ENCODE results near the gene IDH3A. TPM values are rescaled to one million over a fixed set of nuclear protein-coding genes. Genes with fewer than 3 reads are reported as not detected.

IDH3A gene
- total RNA-seq, 1 experiment from 2014 or later, result 106 TPM

DNA sequence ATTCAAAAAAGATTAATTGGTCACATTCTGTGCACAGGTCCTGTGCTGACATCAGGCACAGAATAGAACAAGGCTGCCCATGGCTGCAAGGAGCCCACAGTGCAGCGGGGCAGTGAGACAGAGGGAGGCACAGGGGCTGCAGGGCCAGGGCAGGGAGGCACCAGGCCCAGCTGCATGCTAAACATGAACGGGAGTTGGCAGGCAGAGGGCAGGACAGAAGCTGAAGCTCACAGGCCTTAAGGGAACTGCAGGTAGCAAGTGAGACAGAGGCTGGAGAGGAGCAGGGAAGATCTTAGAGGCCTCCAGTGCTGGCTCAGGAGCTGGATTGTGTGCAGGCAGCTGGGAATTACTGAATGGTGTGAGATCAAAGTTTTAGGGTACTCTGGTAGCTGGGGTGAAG, 26.2 kb downstream of the IDH3A start:
- Mint-ChIP-seq H3K27me3 (ENCODE audit: insufficient read depth, unreplicated experiment) (no peaks in the 10 kb centered on the region), H3K9me3 (ENCODE audit: unreplicated experiment) (no peaks in the 10 kb centered on the region), H3K4me1 (ENCODE audit: insufficient read depth, unreplicated experiment) (no peaks in the 10 kb centered on the region), H3K27ac (ENCODE audit: low read depth, unreplicated experiment) (no peak overlapping the region), H3K36me3 (ENCODE audit: insufficient read depth, unreplicated experiment) (peaks cover 24% of the 10 kb centered on the region), H3K4me3 (ENCODE audit: unreplicated experiment) (no peak overlapping the region)
- intact Hi-C loops (cut with micrococcal nuclease), result loop anchor here (5.0 kb wide), 1 partner anchor 43 kb away; the partner anchor contains the start of gene CIB2
- BruUV-seq (replicated peaks), result no TSS peak
- DNase-seq (ENCODE audit: unreplicated experiment), result no peak
- ChIA-PET POLR2A (interaction anchor here (0.7 kb wide), 1 partner anchor 67 kb away, joined by 3 read pairs; no protein-coding TSS in a partner anchor), CTCF (interaction anchor here (0.9 to 3.9 kb wide), 6 partner anchors 10 to 215 kb away, joined by 3 to 110 read pairs (median 4); partner anchors contain the start of gene ACSBG1)
- TF ChIP-seq, protein P1, sequence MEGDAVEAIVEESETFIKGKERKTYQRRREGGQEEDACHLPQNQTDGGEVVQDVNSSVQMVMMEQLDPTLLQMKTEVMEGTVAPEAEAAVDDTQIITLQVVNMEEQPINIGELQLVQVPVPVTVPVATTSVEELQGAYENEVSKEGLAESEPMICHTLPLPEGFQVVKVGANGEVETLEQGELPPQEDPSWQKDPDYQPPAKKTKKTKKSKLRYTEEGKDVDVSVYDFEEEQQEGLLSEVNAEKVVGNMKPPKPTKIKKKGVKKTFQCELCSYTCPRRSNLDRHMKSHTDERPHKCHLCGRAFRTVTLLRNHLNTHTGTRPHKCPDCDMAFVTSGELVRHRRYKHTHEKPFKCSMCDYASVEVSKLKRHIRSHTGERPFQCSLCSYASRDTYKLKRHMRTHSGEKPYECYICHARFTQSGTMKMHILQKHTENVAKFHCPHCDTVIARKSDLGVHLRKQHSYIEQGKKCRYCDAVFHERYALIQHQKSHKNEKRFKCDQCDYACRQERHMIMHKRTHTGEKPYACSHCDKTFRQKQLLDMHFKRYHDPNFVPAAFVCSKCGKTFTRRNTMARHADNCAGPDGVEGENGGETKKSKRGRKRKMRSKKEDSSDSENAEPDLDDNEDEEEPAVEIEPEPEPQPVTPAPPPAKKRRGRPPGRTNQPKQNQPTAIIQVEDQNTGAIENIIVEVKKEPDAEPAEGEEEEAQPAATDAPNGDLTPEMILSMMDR (IDR thresholded peaks at IDR 0.05; ENCODE audit: unreplicated experiment), result no peak

DNA sequence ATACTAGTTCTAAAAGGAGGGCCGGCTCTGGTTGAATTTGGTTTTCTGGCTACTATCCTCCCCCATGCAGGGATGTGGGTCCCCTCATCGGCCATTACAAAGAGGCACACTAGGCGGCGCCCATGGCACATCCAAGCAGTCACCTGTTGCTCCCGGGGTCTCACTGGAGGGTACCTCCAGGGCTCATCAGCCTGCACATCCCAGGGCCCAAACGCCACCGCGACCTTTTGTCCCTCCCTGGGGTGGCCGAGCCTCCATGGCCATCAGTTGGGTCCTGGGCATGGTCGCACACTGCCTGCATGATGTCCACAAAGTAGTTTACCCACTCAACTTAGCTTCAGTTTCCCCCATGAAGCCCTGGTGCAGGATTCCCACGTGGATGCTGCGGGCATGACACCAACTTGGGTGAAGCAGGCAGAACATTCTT, 28.3 kb downstream of the IDH3A start:
- Mint-ChIP-seq H3K36me3 (ENCODE audit: insufficient read depth, unreplicated experiment) (peaks cover 8% of the 10 kb centered on the region), H3K27ac (ENCODE audit: low read depth, unreplicated experiment) (no peak overlapping the region), H3K4me3 (ENCODE audit: unreplicated experiment) (no peak overlapping the region), H3K27me3 (ENCODE audit: insufficient read depth, unreplicated experiment) (no peaks in the 10 kb centered on the region), H3K9me3 (ENCODE audit: unreplicated experiment) (no peaks in the 10 kb centered on the region), H3K4me1 (ENCODE audit: insufficient read depth, unreplicated experiment) (no peaks in the 10 kb centered on the region)
- POLR2A ChIA-PET, result interaction anchor here (1.1 kb wide), 2 partner anchors 11 to 63 kb away, joined by 5 read pairs; no protein-coding TSS in a partner anchor
- DNase-seq (ENCODE audit: unreplicated experiment), result peak; percentile 52
- CTCF ChIA-PET, result interaction anchor here (0.7 to 3.9 kb wide), 33 partner anchors 9 to 262 kb away, joined by 3 to 110 read pairs (median 4); no protein-coding TSS in a partner anchor
- intact Hi-C loops (cut with micrococcal nuclease), result loop anchor here (1.0 to 5.0 kb wide), 2 partner anchors 45 to 64 kb away; partner anchors contain the start of gene CIB2
- no TSS peak for BruUV-seq (replicated peaks)
- TF ChIP-seq, protein P1 (IDR thresholded peaks at IDR 0.05; ENCODE audit: unreplicated experiment), result peak; percentile 73

DNA sequence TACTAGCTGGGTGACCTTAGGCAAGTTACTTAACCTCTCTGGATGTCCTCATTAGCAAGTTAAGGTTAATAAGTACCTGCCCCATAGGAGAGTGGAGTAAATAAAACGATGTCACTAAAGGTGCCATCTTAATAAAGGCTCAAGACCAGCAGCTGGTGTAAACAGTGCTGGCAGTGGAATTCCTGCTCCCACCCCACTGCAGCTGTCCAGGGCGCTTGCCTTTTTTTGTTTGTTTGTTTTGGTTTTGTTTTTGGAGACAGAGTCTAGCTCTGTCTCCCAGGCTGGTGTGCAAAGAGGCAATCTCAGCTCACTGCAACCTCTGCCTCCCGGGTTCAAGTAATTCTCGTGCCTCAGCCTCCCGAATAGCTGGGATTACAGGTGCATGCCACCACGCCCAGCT, 28.9 kb downstream of the IDH3A start:
- DNase-seq (ENCODE audit: unreplicated experiment), result no peak
- POLR2A ChIA-PET, result interaction anchor here (1.1 kb wide), 2 partner anchors 11 to 63 kb away, joined by 5 read pairs; no protein-coding TSS in a partner anchor
- H3K9me3 Mint-ChIP-seq (ENCODE audit: unreplicated experiment), result no peaks in the 10 kb centered on the region
- CTCF ChIA-PET, result interaction anchor here (0.7 to 3.9 kb wide), 25 partner anchors 9 to 387 kb away, joined by 3 to 110 read pairs (median 4); no protein-coding TSS in a partner anchor
- intact Hi-C loops (cut with micrococcal nuclease), result loop anchor here (5.0 kb wide), 1 partner anchor 46 kb away; the partner anchor contains the start of gene CIB2
- H3K4me3 Mint-ChIP-seq (ENCODE audit: unreplicated experiment), result no peak overlapping the region
- H3K4me1 Mint-ChIP-seq (ENCODE audit: insufficient read depth, unreplicated experiment), result no peaks in the 10 kb centered on the region
- H3K36me3 Mint-ChIP-seq (ENCODE audit: insufficient read depth, unreplicated experiment), result peaks cover 6% of the 10 kb centered on the region
- TF ChIP-seq, protein P1 (IDR thresholded peaks at IDR 0.05; ENCODE audit: unreplicated experiment), result no peak
- no peak overlapping the region for H3K27ac Mint-ChIP-seq (ENCODE audit: low read depth, unreplicated experiment)
- BruUV-seq (replicated peaks), result no TSS peak
- H3K27me3 Mint-ChIP-seq (ENCODE audit: insufficient read depth, unreplicated experiment), result no peaks in the 10 kb centered on the region

DNA sequence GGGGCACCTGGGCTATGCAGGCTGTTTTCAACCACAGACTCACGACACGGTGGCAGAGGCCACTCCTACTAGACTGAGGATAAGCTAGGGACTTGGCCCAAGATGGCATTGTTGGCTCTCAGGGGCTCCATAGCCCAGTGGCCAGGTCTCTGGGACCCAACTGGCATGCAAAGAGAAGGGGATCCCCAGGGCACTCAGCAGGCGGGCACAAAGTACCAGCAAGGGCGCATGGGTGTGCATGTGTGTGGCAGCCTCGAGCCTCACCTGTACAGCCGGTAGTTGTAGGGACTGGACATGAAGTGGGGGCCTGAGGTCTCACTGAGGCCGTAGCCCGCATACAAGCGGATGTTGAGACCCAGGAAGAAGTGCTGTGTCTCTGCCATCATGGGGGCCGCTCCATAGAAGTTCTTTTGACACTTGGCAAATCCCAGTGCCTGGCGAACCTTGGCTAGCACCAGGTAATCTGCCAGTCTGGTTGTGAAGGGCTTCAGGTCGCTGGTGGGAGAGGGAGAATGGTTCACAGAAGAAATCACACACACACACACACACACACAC, 30.2 kb downstream of the IDH3A start:
- H3K36me3 Mint-ChIP-seq (ENCODE audit: insufficient read depth, unreplicated experiment), result peaks cover 6% of the 10 kb centered on the region
- H3K27me3 Mint-ChIP-seq (ENCODE audit: insufficient read depth, unreplicated experiment), result no peaks in the 10 kb centered on the region
- H3K4me3 Mint-ChIP-seq (ENCODE audit: unreplicated experiment), result no peak overlapping the region
- intact Hi-C loops (cut with micrococcal nuclease), result loop anchor here (5.0 kb wide), 1 partner anchor 47 kb away; the partner anchor contains the start of gene CIB2
- no TSS peak for BruUV-seq (replicated peaks)
- DNase-seq (ENCODE audit: unreplicated experiment), result no peak
- no peaks in the 10 kb centered on the region for H3K4me1 Mint-ChIP-seq (ENCODE audit: insufficient read depth, unreplicated experiment)
- no peaks in the 10 kb centered on the region for H3K9me3 Mint-ChIP-seq (ENCODE audit: unreplicated experiment)
- POLR2A ChIA-PET, result no interaction called here
- TF ChIP-seq, protein P1 (IDR thresholded peaks at IDR 0.05; ENCODE audit: unreplicated experiment), result no peak
- CTCF ChIA-PET, result interaction anchor here (1.3 to 3.9 kb wide), 5 partner anchors 18 to 115 kb away, joined by 3 to 110 read pairs (median 4); no protein-coding TSS in a partner anchor
- H3K27ac Mint-ChIP-seq (ENCODE audit: low read depth, unreplicated experiment), result no peak overlapping the region
